ENCODE measurements around the gene GDF11. TPM values are rescaled to one million over a fixed set of nuclear protein-coding genes. Genes with fewer than 3 reads are reported as not detected.
A peak's percentile ranks its signal among the peaks of the same experiment; 100 is the strongest.

GDF11 gene
- total and polyA plus RNA-seq, 2 of the 4 experiments (the other 2 are of a cell fraction): 2.7 to 12.9 TPM

GRCh38 chr12:55724940-55725309 lies 18.0 kb upstream of the GDF11 start:
- no peak for ATAC-seq (ENCODE audit: low read depth)
- H3K36me3 ChIP-seq (ENCODE audit: control insufficient read depth, insufficient read depth, low read length): peaks cover 45% of the 10 kb centered on the region
- no peak overlapping the region for H2BK5ac ChIP-seq (ENCODE audit: low read depth, low read length, poor library complexity, severe bottlenecking)
- peaks cover 71% of the 10 kb centered on the region for H4K20me1 ChIP-seq (ENCODE audit: insufficient read depth, low read length)
- peaks cover 8% of the 10 kb centered on the region; the same call in 1 of the 2 replicates for H3K9me1 ChIP-seq (ENCODE audit: insufficient read depth, low read length)
- H3K79me1 ChIP-seq (ENCODE audit: low read depth in 1 of 2, low read length in 2 of 2): peaks cover 10 to 55% of the 10 kb centered on the region in 2 experiments
- in situ Hi-C loops (cut with MboI; ENCODE audit: low sequenced_read_pairs): no loop called here
- no peak overlapping the region for H4K5ac ChIP-seq (ENCODE audit: low read depth, low read length)
- H2BK20ac ChIP-seq (ENCODE audit: low read depth, low read length): no peak overlapping the region
- no peak overlapping the region for H2BK15ac ChIP-seq (ENCODE audit: low read depth, low read length)
- H3K27ac ChIP-seq (ENCODE audit: insufficient read depth, low read length): no peak overlapping the region
- ChIA-PET POLR2A (ENCODE audit: unreplicated experiment) (no interaction called here), CTCF (interaction anchor here (1.0 kb wide), 1 partner anchor 61 kb away, joined by 3 read pairs; no protein-coding TSS in a partner anchor)
- H3K4me2 ChIP-seq (ENCODE audit: low read depth, low read length): no peak overlapping the region
- WGBS, 2 experiments (ENCODE audit: extremely low coverage in 2 of 2, insufficient read length in 1 of 2): 100% methylated on average over 3 of the region's 3 CpGs; no CpG with 5 or more reads in 1 of the 2 experiments
- H4K91ac ChIP-seq (ENCODE audit: insufficient read depth, low read depth, low read length): no peak overlapping the region
- no peak overlapping the region for H3K56ac ChIP-seq (ENCODE audit: extremely low read depth, insufficient read depth, low read length)
- dilution Hi-C loops (cut with HindIII; ENCODE audit: low sequenced_read_pairs, unreplicated experiment): no loop called here
- H3K14ac ChIP-seq (replicated peaks; ENCODE audit: low read depth, low read length): no peak overlapping the region
- H3K4me1 ChIP-seq (ENCODE audit: control insufficient read depth, insufficient read depth, low read length): peaks cover 15% of the 10 kb centered on the region
- no peak overlapping the region for H3K23ac ChIP-seq (ENCODE audit: low read depth, low read length)
- H3K4ac ChIP-seq (ENCODE audit: low read depth, low read length): no peak overlapping the region
- no peak for DNase-seq
- TF ChIP-seq RAD21 (IDR thresholded peaks at IDR 0.05; ENCODE audit: low read length) (no peak), MXI1 (IDR thresholded peaks at IDR 0.05; ENCODE audit: borderline replicate concordance, low read depth, low read length) (no peak), MAZ (IDR thresholded peaks at IDR 0.05; ENCODE audit: borderline replicate concordance, low read depth, low read length) (no peak), BHLHE40 (IDR thresholded peaks at IDR 0.05; ENCODE audit: low read depth, low read length) (no peak), CHD1 (IDR thresholded peaks at IDR 0.05; ENCODE audit: low read depth, low read length) (no peak), POLR2A (IDR thresholded peaks at IDR 0.05; ENCODE audit: low read depth, low read length) (no peak), FOS (IDR thresholded peaks at IDR 0.05; ENCODE audit: low read depth, low read length) (no peak), RFX5 (IDR thresholded peaks at IDR 0.05; ENCODE audit: low read depth, low read length) (no peak), CTCF (conservative IDR thresholded peaks at IDR 0.05; ENCODE audit: low read depth, low read length) (no peak), ELK1 (IDR thresholded peaks at IDR 0.05; ENCODE audit: borderline replicate concordance, low read depth, low read length) (no peak), NFE2L2 (IDR thresholded peaks at IDR 0.05; ENCODE audit: low read depth, low read length) (no peak), CEBPB (IDR thresholded peaks at IDR 0.05; ENCODE audit: low read depth, low read length) (no peak), SMC3 (IDR thresholded peaks at IDR 0.05; ENCODE audit: low read depth, low read length) (no peak), RCOR1 (IDR thresholded peaks at IDR 0.05; ENCODE audit: insufficient replicate concordance, low read length) (no peak), MAFK (IDR thresholded peaks at IDR 0.05; ENCODE audit: low read depth, low read length) (no peak), USF2 (IDR thresholded peaks at IDR 0.05; ENCODE audit: low read depth, low read length) (no peak)
- no TSS peak for BruUV-seq (replicated peaks)
- 0 out of 2 replicates have a peak overlapping the region, but pooled peaks have one; percentile 12 for H2AK5ac ChIP-seq (ENCODE audit: low read depth, low read length)
- H3K27me3 ChIP-seq (ENCODE audit: control insufficient read depth, insufficient read depth, low read length): no peaks in the 10 kb centered on the region
- no peak overlapping the region for H3K18ac ChIP-seq (ENCODE audit: low read depth, low read length)
- H2AFZ ChIP-seq (replicated peaks; ENCODE audit: low read length, poor library complexity): no peak overlapping the region
- no peak overlapping the region for H2BK120ac ChIP-seq (ENCODE audit: low read depth, low read length)
- 0 out of 4 replicates have a peak overlapping the region, but pooled peaks of 1 of the 2 experiments have one; percentile 12 for H4K8ac ChIP-seq (ENCODE audit: low read depth in 2 of 2, low read length in 2 of 2)
- H3K4me3 ChIP-seq (ENCODE audit: insufficient read depth, low read depth, low read length): no peak overlapping the region
- intact Hi-C loops (cut with micrococcal nuclease): no loop called here
- no peaks in the 10 kb centered on the region for H3K9me3 ChIP-seq (ENCODE audit: control insufficient read depth, insufficient read depth, low read length)
- no peak overlapping the region for H3K9ac ChIP-seq (ENCODE audit: low read depth, low read length)
- no peak overlapping the region for H2AK9ac ChIP-seq (replicated peaks; ENCODE audit: low read depth, low read length, poor library complexity)

Data from IMR-90 (cell line).